ENCODE data around the gene LSAMP.

LSAMP gene

GRCh38 chr3:115790759-115791158, 654.5 kb downstream of the LSAMP start:
- Histone ChIP-seq H3K36me3 (ENCODE audit: insufficient read depth, low read length) (no peaks in the 10 kb centered on the region), H3K4me2 (ENCODE audit: low read depth, low read length, poor library complexity, severe bottlenecking) (no peak overlapping the region), H3F3A (ENCODE audit: low read depth) (no peaks in the 10 kb centered on the region), H3K4me3 (ENCODE audit: low read length, poor library complexity, severe bottlenecking) (no peak overlapping the region), H3K9ac (ENCODE audit: low read depth, low read length, poor library complexity, severe bottlenecking) (no peak overlapping the region), H3K9me3 (ENCODE audit: insufficient read depth, low read depth, low read length) (no peaks in the 10 kb centered on the region), H2AFZ (ENCODE audit: low read length) (no peak overlapping the region), H3K27me3 (ENCODE audit: insufficient read depth, low read length, poor library complexity, severe bottlenecking) (no peaks in the 10 kb centered on the region), H3K4me1 (ENCODE audit: insufficient read depth, low read length, poor library complexity, severe bottlenecking) (peaks cover 7% of the 10 kb centered on the region), H4K20me1 (ENCODE audit: insufficient read depth, low read length, poor library complexity, severe bottlenecking) (no peaks in the 10 kb centered on the region), H3K9me2 (replicated peaks; ENCODE audit: low read depth, low read length) (no peaks in the 10 kb centered on the region), H3K79me2 (ENCODE audit: insufficient read depth, low read length) (no peaks in the 10 kb centered on the region)
- TF ChIP-seq EZH2phosphoT487 (IDR thresholded peaks at IDR 0.05; ENCODE audit: borderline replicate concordance) (no peak), CTCF (conservative IDR thresholded peaks at IDR 0.05; ENCODE audit: low read length) (no peak)

- no peak overlapping the region for H3K9ac ChIP-seq (ENCODE audit: low read depth, low read length, poor library complexity, severe bottlenecking)
- TF ChIP-seq CTCF (conservative IDR thresholded peaks at IDR 0.05; ENCODE audit: low read length): no peak
- TF ChIP-seq EZH2phosphoT487 (IDR thresholded peaks at IDR 0.05; ENCODE audit: borderline replicate concordance): no peak
- no peaks in the 10 kb centered on the region for H3K27me3 ChIP-seq (ENCODE audit: insufficient read depth, low read length, poor library complexity, severe bottlenecking)
- H3K36me3 ChIP-seq (ENCODE audit: insufficient read depth, low read length): no peaks in the 10 kb centered on the region
- no peaks in the 10 kb centered on the region for H3F3A ChIP-seq (ENCODE audit: low read depth)
- H3K4me2 ChIP-seq (ENCODE audit: low read depth, low read length, poor library complexity, severe bottlenecking): no peak overlapping the region
- peaks cover 16% of the 10 kb centered on the region for H3K4me1 ChIP-seq (ENCODE audit: insufficient read depth, low read length, poor library complexity, severe bottlenecking)
- no peaks in the 10 kb centered on the region for H3K79me2 ChIP-seq (ENCODE audit: insufficient read depth, low read length)
- no peaks in the 10 kb centered on the region for H3K9me2 ChIP-seq (replicated peaks; ENCODE audit: low read depth, low read length)
- H4K20me1 ChIP-seq (ENCODE audit: insufficient read depth, low read length, poor library complexity, severe bottlenecking): no peaks in the 10 kb centered on the region
- no peaks in the 10 kb centered on the region for H3K9me3 ChIP-seq (ENCODE audit: insufficient read depth, low read depth, low read length)
- no peak overlapping the region for H2AFZ ChIP-seq (ENCODE audit: low read length)
- no peak overlapping the region for H3K4me3 ChIP-seq (ENCODE audit: low read length, poor library complexity, severe bottlenecking)
Measured at GRCh38 chr3:115789481-115789880, 655.8 kb downstream of the LSAMP start.

GRCh38 chr3:115788921-115789470, 656.3 kb downstream of the LSAMP start:
- H3K9me3 ChIP-seq (ENCODE audit: insufficient read depth, low read depth, low read length): no peaks in the 10 kb centered on the region
- no peaks in the 10 kb centered on the region for H3K79me2 ChIP-seq (ENCODE audit: insufficient read depth, low read length)
- H3F3A ChIP-seq (ENCODE audit: low read depth): no peaks in the 10 kb centered on the region
- no peak overlapping the region for H3K4me2 ChIP-seq (ENCODE audit: low read depth, low read length, poor library complexity, severe bottlenecking)
- no peak for TF ChIP-seq CTCF (conservative IDR thresholded peaks at IDR 0.05; ENCODE audit: low read length)
- TF ChIP-seq EZH2phosphoT487 (IDR thresholded peaks at IDR 0.05; ENCODE audit: borderline replicate concordance): no peak
- H3K27me3 ChIP-seq (ENCODE audit: insufficient read depth, low read length, poor library complexity, severe bottlenecking): no peaks in the 10 kb centered on the region
- no peaks in the 10 kb centered on the region for H3K9me2 ChIP-seq (replicated peaks; ENCODE audit: low read depth, low read length)
- peaks cover 16% of the 10 kb centered on the region for H3K4me1 ChIP-seq (ENCODE audit: insufficient read depth, low read length, poor library complexity, severe bottlenecking)
- H3K4me3 ChIP-seq (ENCODE audit: low read length, poor library complexity, severe bottlenecking): no peak overlapping the region
- H4K20me1 ChIP-seq (ENCODE audit: insufficient read depth, low read length, poor library complexity, severe bottlenecking): no peaks in the 10 kb centered on the region
- H3K9ac ChIP-seq (ENCODE audit: low read depth, low read length, poor library complexity, severe bottlenecking): no peak overlapping the region
- no peaks in the 10 kb centered on the region for H3K36me3 ChIP-seq (ENCODE audit: insufficient read depth, low read length)
- H2AFZ ChIP-seq (ENCODE audit: low read length): no peak overlapping the region
